CD4-positive, alpha-beta T cell (primary cell): ENCODE measurements around the gene PLEKHA1. TPM values are rescaled to one million over a fixed set of nuclear protein-coding genes. Genes with fewer than 3 reads are reported as not detected.
A peak's percentile ranks its signal among the peaks of the same experiment; 100 is the strongest.

Experiments used
- ATAC-seq: fragments of 200-7000 bp; cut with Tn5 transposase; one replicate; pipeline ENCODE4 v1.10.0; 2022; ENCODE audit warnings: mild to moderate bottlenecking; ENCODE audit not compliant: poor library complexity
- CTCF ChIA-PET: fragments of 350-600 bp; sonication (Branson Sonifier 250); formaldehyde crosslinking; loops from one replicate; lab custom pipeline; 2021; ENCODE audit warnings: antibody characterized with exemption, inconsistent platforms; lab: Charles Lee
- POLR2A ChIA-PET: fragments of 350-600 bp; sonication (Branson Sonifier 250); formaldehyde crosslinking; loops from one replicate; lab custom pipeline; 2021; ENCODE audit warnings: antibody characterized with exemption, inconsistent platforms; lab: Charles Lee
- DNase-seq, 14 experiments: peaks; one replicate each; pipeline ENCODE4 v3.0.0-alpha.2; 2013 to 2020; ENCODE audit warnings: mixed read lengths in 2 of 14
- H3K27ac ChIP-seq, 2 donors: one replicate each; pipeline versions ENCODE4 v1.5.1 to v1.7.0; 2013; ENCODE audit warnings: low read length in 2 of 2, low read depth in 1 of 2, mild to moderate bottlenecking in 1 of 2
- H3K27me3 ChIP-seq, 2 experiments: 1 replicate in 1 of 2; 2 replicates in 1 of 2; pipeline versions ENCODE4 v1.6.1 to v1.7.0; 2013; ENCODE audit warnings: low read length in 2 of 2, control low read depth in 1 of 2, mild to moderate bottlenecking in 1 of 2, moderate library complexity in 1 of 2; ENCODE audit not compliant: insufficient read depth in 2 of 2, control insufficient read depth in 1 of 2
- H3K36me3 ChIP-seq: one replicate; pipeline ENCODE4 v1.6.1; 2013; ENCODE audit warnings: low read length, control low read depth; ENCODE audit not compliant: insufficient read depth
- H3K4me1 ChIP-seq: one replicate; pipeline ENCODE4 v1.6.1; 2013; ENCODE audit warnings: low read length, control low read depth; ENCODE audit not compliant: insufficient read depth
- H3K4me3 ChIP-seq: one replicate; pipeline ENCODE4 v1.5.1; 2013; ENCODE audit warnings: mild to moderate bottlenecking, low read length, moderate library complexity
- H3K9me3 ChIP-seq, 2 experiments: 1 replicate in 1 of 2; 2 replicates in 1 of 2; pipeline versions ENCODE4 v1.6.1 to v1.7.0; 2013; ENCODE audit warnings: low read length in 2 of 2, mild to moderate bottlenecking in 2 of 2, control low read depth in 1 of 2, moderate library complexity in 1 of 2; ENCODE audit not compliant: control insufficient read depth in 1 of 2, insufficient read depth in 1 of 2
- H3K27ac Mint-ChIP-seq: one replicate; pipeline ENCODE4 v1.8.0; 2020; ENCODE audit warnings: mixed read lengths
- H3K27me3 Mint-ChIP-seq: one replicate; pipeline ENCODE4 v1.8.0; 2021; ENCODE audit warnings: mixed read lengths
- H3K36me3 Mint-ChIP-seq: one replicate; pipeline ENCODE4 v1.8.0; 2021; ENCODE audit warnings: low read depth, mixed read lengths
- H3K4me1 Mint-ChIP-seq: one replicate; pipeline ENCODE4 v1.8.0; 2021; ENCODE audit warnings: low read depth, mixed read lengths
- H3K4me3 Mint-ChIP-seq: one replicate; pipeline ENCODE4 v1.8.0; 2020; ENCODE audit warnings: mild to moderate bottlenecking, mixed read lengths
- H3K9me3 Mint-ChIP-seq: one replicate; pipeline ENCODE4 v1.8.0; 2020; ENCODE audit warnings: mixed read lengths
- intact Hi-C, 2 experiments: fragments of 100-400 bp; cut with DNase I in 1 of 2; cut with micrococcal nuclease in 1 of 2; formaldehyde crosslinking; loops; one replicate each; pipeline versions ENCODE4 v1.15.1 to v1.9.0; 2023 to 2025; cut with DNase I, micrococcal nuclease
- total RNA-seq, 174 experiments: library from RNA in 2 of 174; stranded (reverse) in 2 of 174; gene quantifications; one replicate each; pipeline ENCODE4 v1.2.3 and lab custom pipeline; 2021 to 2026
- TF ChIP-seq, protein P1 (sequence below): fragments of 200-600 bp; IDR thresholded peaks from one replicate; pipeline ENCODE4 v1.8.0; 2022; ENCODE audit warnings: antibody characterized with exemption, mild to moderate bottlenecking

Gene PLEKHA1
- total RNA-seq, 2 experiments from 2014 or later = 24.9 to 26.8 TPM

DNA sequence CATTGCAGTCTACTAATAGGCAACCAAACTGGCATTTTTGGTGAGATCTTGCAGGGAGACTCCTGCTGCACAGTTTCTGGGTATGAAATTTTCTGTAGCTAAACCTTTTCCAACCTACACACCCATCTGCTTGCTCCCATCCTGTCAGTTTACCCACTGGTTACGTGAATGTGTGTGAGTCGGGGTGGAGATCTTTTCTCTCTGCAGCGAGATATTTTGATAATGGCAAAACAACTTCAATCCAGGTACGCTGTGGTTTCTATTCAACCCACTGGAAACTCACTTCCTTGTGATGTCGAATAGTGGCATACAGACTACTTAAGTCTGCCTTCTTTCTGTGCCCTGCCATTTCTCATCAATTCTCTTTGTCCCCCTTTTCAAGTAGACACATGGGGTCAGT, 4.5 kb downstream of the PLEKHA1 start:
- TF ChIP-seq, protein P1, sequence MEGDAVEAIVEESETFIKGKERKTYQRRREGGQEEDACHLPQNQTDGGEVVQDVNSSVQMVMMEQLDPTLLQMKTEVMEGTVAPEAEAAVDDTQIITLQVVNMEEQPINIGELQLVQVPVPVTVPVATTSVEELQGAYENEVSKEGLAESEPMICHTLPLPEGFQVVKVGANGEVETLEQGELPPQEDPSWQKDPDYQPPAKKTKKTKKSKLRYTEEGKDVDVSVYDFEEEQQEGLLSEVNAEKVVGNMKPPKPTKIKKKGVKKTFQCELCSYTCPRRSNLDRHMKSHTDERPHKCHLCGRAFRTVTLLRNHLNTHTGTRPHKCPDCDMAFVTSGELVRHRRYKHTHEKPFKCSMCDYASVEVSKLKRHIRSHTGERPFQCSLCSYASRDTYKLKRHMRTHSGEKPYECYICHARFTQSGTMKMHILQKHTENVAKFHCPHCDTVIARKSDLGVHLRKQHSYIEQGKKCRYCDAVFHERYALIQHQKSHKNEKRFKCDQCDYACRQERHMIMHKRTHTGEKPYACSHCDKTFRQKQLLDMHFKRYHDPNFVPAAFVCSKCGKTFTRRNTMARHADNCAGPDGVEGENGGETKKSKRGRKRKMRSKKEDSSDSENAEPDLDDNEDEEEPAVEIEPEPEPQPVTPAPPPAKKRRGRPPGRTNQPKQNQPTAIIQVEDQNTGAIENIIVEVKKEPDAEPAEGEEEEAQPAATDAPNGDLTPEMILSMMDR = no peak
- H3K27ac Mint-ChIP-seq = peak overlapping the region; percentile 79
- POLR2A ChIA-PET = no interaction called here
- DNase-seq (peak in 3 of 14 experiments; percentile 4 to 35 (median 28)), ATAC-seq (no peak)
- no peaks in the 10 kb centered on the region for H3K9me3 ChIP-seq
- H3K27me3 ChIP-seq = no peaks in the 10 kb centered on the region
- H3K27ac ChIP-seq = no peak overlapping the region
- peaks cover 4% of the 10 kb centered on the region for H3K9me3 Mint-ChIP-seq
- peaks cover 31% of the 10 kb centered on the region for H3K36me3 Mint-ChIP-seq
- peak overlapping the region; percentile 73 for H3K4me3 Mint-ChIP-seq
- peaks cover 17% of the 10 kb centered on the region for H3K36me3 ChIP-seq
- H3K27me3 Mint-ChIP-seq = no peaks in the 10 kb centered on the region
- H3K4me3 ChIP-seq = no peak overlapping the region
- intact Hi-C loops = loop anchor here in 1 of 2 experiments (5.0 to 10.0 kb wide), 6 partner anchors 38 to 773 kb away; partner anchors contain the start of genes ACADSB, BUB3, C10orf88 and FAM24B
- H3K4me1 Mint-ChIP-seq = peaks cover 81% of the 10 kb centered on the region
- CTCF ChIA-PET = no interaction called here
- peaks cover 23% of the 10 kb centered on the region for H3K4me1 ChIP-seq

DNA sequence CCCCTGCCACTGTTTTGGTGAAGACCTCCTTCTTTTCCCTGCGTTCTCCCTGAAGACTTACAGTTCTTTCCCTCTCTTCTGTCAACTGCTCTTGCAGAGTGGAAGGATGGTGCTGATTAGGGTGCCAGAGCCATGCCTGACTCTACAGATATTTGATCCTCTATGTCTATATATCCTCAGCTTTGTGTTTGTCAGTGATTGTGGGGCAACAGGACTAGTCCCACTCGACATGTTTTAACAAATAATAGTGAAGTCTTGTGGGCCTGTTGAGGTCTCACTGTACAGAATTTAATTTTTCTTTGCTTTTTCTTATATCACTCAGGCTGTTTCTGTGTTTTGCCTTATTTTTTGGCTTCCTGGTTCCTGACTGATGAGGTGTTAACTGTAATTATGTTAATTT, 5.0 kb downstream of the PLEKHA1 start:
- Mint-ChIP-seq H3K4me3 (peak overlapping the region; percentile 73), H3K4me1 (peaks cover 79% of the 10 kb centered on the region), H3K36me3 (peaks cover 29% of the 10 kb centered on the region), H3K9me3 (peaks cover 4% of the 10 kb centered on the region), H3K27me3 (no peaks in the 10 kb centered on the region), H3K27ac (peak overlapping the region; percentile 79)
- ATAC-seq (no peak), DNase-seq (no peak)
- no peaks in the 10 kb centered on the region for H3K27me3 ChIP-seq
- H3K4me3 ChIP-seq = no peak overlapping the region
- H3K27ac ChIP-seq = no peak overlapping the region
- ChIA-PET CTCF (no interaction called here), POLR2A (interaction anchor here (1.2 kb wide), 1 partner anchor 11 kb away, joined by 3 read pairs; no protein-coding TSS in a partner anchor)
- H3K4me1 ChIP-seq = peaks cover 22% of the 10 kb centered on the region
- H3K36me3 ChIP-seq = peaks cover 17% of the 10 kb centered on the region
- TF ChIP-seq, protein P1 = no peak
- intact Hi-C loops = loop anchor here in 1 of 2 experiments (5.0 to 10.0 kb wide), 6 partner anchors 38 to 773 kb away; partner anchors contain the start of genes ACADSB, BUB3, C10orf88 and FAM24B
- no peaks in the 10 kb centered on the region for H3K9me3 ChIP-seq

DNA sequence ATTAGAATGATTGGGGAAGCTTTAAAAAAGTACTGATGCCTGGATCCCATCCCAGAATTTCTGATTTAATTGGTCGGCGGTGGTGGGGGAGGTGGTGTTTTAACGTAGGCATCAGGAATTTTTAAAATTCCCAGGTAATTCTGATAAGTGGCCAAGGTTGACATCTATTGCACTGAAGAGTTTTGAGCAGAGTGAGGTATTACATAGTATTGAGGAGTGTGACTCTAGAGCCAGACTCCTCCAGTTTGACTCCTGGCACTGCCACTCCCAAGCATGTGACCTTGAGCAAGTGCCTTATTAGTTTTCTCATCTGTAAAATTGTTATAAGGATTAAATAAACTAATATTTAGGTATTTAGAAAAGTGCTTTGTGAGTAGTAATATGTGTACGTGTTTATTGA, 6.2 kb downstream of the PLEKHA1 start:
- Mint-ChIP-seq H3K27ac (no peak overlapping the region), H3K27me3 (no peaks in the 10 kb centered on the region), H3K4me1 (peaks cover 79% of the 10 kb centered on the region), H3K9me3 (peaks cover 4% of the 10 kb centered on the region), H3K4me3 (no peak overlapping the region), H3K36me3 (peaks cover 23% of the 10 kb centered on the region)
- DNase-seq (no peak), ATAC-seq (no peak)
- intact Hi-C loops = no loop called here
- H3K27me3 ChIP-seq = no peaks in the 10 kb centered on the region
- TF ChIP-seq, protein P1 = no peak
- ChIA-PET POLR2A (interaction anchor here (1.2 kb wide), 1 partner anchor 9 kb away, joined by 3 read pairs; no protein-coding TSS in a partner anchor), CTCF (no interaction called here)
- peaks cover 17% of the 10 kb centered on the region for H3K36me3 ChIP-seq
- H3K9me3 ChIP-seq = no peaks in the 10 kb centered on the region
- H3K4me1 ChIP-seq = peaks cover 18% of the 10 kb centered on the region
- H3K4me3 ChIP-seq = no peak overlapping the region
- H3K27ac ChIP-seq = no peak overlapping the region
